NK-92 treated with Interleukin-12 subunit alpha and Interleukin-12 subunit beta, amount 100 ng/mL, for 24 hours (cell line): ENCODE measurements around the gene SMIM29.

Source experiments
- DNase-seq: peaks from one replicate; lab custom pipeline; 2025; lab: John Stamatoyannopoulos, UW

SMIM29 gene

DNA sequence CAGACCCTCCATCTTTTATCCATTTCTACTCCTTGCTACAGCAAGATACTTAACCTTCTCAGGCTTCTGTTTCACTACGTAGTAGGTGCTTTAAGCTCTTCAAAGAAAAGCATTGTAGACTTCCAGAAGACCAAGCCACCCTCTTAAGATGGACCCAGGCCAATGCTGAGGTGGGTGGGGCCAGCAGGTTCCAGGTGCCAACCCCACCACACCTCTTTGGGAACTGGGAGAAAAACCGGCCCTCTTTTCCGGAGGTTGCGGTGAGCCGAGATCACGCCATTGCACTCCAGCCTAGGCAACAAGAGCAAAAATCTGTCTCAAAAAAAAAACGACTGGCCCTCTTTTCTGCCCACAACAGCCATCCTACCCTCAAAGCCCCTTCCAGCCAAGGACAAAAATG, 22.7 kb downstream of the SMIM29 start:
- DNase-seq = no peak

DNA sequence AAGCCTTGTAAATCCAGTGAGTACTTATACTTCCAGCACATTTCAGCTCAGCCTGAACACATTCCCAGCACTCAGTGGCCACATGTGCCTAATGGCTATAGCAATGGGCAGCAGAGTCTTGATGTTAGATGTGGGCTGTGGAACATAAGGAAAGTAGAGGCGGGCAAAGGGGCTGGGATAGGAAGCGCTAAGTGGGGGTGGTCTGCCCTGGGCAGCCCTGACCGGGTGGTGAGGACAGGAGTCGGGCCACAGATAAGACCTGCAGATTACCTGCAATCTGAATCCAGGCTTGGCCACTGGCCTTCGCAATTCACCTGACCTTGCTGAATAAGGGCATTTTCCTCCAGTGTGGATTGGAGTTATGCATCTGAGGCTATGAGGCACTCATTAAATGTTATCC, 23.3 kb downstream of the SMIM29 start:
- DNase-seq = no peak

DNA sequence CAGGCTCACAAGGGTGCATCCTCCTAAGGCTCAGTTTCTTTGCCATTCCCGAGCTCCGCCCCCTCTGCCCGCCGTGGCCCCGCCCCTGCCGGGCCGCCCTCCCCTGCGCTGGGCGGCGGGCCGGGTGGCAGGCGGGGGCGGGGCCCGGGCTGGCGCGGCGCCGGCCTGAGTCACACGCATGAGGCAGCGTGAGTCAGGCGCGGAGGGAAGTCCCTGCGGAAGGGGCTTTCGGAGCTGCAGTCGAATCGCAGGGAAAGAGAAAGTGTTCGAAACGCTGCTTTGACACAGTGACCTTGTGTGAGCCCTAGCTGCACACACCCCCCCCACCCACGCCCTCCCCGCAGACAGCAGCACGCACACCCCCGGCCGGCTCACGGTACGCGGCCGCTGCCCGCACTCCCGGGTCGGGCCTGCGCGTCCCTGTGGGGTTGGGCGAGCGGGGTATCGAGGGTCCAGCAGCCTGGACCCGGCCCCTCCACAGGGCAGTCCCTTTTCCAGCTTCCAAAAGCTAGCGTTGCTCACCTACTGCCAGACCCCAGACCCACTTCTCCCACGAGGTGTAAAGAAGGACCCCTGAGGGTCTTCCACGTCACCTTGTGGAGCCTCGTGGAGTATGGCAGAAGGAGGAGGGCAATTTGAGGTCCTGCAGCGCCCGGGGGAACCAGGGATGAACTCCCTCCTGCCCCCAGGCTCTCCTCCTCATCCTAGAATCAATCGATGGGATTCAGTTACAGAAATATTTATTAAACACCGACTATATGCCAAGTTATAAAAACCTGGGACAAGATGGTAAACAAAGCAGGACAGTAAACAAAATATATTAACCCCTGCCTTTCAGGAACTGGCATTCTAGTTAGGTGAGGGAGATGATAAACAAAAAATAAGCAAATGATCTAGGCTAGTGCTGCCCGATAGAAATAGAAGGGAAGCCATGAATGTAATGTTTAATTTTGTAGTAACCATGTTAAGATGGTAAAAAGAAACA, 24.6 kb downstream of the SMIM29 start:
- DNase-seq = peak; percentile 94

DNA sequence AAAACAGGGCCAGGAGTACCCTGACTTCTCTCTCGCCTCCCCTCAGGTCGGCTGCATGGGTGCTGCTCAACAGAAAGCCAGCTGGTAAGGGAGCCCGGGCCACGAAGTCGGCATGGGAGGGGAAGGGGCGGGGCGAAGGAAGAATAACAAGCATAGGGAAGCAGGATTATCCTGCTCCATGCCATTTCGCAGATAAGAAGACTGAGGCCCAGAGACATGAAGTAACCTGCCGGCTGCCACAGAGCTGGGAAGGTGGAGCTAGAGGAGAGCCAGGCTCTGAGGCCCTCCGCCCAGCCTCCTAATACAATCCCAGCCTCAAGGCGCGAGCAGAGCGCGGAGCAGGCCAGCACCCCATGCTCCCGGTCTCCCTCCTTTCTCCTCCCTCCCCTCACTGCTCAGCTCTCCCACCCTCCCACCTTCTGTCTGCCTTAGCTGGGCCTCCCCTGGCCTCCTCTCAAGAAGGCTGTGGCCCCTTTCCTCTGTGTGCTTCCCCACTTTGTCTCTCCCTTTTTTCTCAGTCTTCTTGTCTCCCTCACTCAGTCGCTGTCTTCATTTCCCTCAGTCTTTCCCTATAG, 25.3 kb downstream of the SMIM29 start:
- DNase-seq = no peak

DNA sequence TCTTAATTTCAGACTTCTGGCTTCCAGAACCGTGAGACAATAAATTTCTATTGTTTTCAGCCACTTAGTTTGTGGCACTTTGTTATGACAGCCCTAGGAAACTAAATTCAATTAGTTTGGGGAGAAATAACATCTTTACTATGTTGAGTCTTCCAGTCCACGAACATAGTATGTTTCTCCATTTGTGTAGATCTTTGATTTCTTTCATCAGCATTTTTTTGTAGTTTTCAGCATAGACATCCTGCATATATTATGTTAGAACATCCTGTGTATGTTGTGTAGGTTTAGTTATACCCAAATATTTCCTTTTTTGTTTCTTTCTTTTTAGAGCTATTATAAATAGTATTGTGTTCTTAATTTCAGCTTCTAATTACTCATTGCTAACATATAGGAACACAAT, 30.1 kb downstream of the SMIM29 start:
- no peak for DNase-seq

DNA sequence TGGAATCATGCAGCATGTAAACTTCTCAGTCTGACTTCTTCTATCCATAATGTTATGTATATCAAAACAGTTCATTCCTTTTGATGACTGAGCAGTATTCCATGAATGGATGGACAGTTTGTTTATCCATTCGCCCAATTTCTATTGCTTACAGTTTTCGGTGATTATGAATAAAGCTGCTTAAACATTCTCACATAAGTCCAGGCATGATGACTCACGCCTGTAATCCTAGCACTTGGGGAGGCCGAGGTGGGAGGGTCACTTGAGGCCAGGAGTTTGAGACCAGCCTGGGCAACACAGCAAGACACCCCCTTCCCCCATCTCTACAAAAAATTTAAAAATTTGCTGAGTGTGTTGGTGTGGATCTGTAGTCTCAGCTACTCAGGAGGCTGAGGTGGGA, 35.0 kb downstream of the SMIM29 start:
- no peak for DNase-seq

DNA sequence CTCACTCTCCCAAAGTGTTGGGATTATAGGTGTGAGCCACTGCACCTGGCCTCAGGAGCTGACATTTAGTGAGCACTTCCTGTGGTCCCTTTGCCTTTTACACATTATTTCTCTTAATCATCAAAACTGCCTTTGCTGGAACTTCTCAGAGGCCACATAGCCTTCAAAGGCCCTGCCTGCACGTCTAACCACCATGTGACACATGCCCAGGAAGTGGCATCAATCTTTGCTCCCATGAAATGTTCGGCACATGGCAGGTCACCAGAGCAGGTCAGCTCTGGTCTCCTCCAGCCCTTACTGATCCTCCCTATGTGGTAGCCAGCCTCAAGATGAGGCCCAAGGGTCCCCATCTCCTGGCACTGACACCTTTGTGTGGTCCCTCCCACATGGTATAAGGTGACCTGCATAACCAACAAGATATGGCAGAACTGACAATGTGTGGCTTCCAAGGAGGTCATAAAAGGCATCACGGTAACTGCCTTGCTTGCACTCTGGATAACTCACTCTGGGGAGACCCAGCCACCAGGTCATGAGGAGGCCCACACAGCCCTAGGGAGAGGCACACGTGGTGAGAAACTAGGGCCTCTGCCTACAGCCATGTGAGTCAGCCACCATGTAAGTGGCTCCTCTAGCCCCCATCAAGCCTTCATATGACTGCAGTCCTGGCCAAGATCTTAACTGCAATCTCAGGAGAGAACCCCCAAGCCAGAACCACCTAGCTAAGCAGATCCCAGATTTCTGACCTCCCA, 40.9 kb downstream of the SMIM29 start:
- no peak for DNase-seq

DNA sequence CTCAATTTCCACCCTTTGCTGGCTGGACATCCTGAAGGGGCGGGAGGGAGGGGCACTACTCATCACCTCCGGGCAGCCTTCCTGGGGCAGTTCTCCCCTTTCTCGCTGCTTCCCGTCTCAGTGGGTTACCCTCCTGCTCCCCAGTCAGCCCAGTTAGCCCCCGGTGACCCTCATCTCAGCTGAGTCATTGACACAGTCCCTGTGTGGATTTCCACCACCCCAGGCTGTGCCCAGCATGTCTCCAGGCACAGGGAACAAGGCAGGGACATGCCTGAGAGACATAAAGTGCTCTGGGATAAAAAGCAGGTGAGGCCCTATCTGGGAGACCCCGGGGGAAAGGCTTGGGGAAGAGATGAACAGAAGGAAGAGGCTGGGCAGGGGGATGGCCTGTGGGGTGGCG, 42.1 kb downstream of the SMIM29 start:
- DNase-seq = no peak

DNA sequence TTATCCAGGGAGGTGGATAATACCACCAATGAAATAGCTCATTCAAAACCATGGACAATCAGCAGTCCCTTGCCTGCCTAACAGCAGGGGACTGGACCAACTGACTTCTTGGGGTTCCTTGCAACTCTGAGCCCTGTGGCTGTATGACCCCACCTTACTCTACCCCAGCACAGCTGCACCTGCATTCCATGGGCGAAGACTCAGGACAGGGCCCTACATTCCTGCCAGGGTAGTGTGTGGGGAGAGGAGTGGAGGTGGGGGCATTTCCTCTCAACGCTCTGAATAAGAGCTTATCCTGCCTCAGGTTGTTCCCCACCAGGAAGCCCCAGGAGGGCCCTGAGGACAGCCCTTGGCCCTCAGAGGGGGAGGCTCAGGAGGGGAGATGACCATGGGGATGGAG, 42.9 kb downstream of the SMIM29 start:
- no peak for DNase-seq

DNA sequence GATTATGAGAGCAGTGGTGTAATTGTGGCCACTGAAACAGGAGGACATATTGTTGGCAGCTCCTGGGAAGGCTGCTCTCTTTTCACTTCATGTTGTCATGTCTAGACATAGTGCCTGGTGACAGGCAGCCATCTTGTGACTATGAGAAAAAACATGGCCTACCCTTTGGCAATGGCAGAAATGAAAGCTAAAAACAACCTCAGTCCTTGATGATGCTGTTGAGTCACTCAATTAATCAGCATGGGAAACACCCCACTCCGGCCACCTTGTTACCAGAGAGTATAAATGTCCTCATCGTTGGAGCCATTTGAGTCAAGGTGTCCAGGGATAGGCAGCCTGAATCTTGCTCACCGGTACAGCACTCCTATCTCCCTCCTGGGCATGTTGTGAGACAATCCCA, 43.3 kb downstream of the SMIM29 start:
- no peak for DNase-seq

DNA sequence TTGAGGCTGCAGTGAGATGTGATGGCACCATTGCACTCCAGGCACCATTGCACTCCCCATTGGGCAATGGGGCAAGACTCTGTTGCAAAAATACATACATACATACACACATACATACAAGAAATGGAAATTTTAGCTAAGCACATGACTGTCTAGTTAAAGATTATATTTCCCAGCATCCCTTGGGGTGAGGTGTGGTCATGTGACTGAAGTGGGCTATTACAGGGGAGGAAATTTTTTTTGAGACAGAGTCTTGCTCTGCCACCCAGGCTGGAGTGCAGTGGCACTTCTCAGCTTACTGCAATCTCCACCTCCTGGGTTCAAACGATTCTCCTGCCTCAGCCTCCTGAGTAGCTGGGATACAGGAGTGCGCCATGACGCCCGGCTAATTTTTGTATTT, 44.1 kb downstream of the SMIM29 start:
- DNase-seq = no peak

DNA sequence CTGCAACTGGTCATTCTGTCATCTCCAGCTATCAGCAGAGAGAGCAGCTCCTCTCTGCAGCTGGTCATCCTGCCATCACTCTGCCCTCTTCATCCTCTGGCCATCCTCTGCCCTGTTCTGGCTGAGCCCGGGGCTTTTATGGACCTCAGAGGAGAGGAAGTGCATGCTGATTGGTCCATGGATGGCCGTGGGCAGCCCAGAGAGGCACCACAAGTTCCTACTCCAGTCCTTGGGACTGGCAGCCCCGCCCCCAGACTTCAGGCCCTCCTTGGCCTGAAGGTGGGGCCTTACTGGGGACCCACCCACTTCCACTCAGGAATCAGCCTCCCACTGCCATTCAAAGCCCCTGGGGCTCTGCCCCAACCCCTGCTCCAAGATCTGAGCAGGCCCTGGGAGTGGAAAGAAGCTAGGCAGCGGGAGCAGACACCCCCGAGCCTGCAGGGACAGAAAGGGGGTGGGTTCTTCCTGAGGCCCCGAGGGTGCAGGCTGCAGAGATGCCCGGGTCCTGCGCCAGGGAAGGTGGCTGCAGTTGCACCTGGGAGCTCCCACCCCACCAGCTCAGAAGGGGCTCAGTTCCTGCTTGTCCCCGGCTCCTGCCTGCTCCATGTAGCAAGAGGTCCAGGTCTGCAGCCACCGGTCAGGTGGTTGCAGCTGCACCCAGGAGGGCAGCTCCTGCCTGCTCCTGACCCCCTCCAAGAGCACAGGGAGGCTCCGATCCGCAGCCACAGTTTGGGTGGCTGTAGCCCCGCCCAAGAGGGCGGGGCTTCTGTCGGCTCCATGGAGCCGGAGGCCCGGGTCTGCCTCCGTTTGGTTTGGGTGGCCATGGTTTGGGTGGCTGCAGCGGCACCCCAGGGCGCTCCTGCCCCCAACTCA, 46.2 kb downstream of the SMIM29 start:
- no peak for DNase-seq

DNA sequence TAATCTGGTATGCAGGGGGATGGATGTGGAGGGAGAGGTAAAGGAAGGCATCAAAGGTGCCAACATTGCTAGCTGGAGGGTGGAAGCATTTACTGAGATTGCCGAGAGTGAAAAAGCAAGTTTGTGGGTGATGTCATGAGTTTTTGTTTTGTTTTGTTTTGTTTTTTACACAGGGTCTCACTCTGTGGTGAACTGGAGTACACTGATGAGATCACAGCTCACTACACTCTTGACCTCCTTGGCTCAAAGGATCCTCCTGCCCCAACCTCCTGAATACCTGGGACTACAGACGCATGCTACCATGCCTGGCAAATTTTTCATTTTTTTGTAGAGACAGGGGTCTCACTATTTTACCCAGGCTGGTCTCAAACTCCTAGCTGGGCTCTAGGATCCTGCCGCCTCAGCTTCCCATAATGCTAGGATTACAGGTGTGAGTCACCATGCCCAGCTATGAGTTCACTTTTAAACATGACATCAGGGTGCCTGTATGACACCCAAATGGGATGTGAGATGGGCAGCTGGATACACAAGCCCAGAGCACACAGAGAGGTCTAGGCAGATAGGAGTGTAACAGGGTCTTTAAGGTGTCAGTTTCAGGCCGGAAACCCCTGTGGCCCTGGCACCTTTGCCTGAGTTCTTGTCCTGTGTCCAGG, 47.2 kb downstream of the SMIM29 start:
- DNase-seq = no peak

DNA sequence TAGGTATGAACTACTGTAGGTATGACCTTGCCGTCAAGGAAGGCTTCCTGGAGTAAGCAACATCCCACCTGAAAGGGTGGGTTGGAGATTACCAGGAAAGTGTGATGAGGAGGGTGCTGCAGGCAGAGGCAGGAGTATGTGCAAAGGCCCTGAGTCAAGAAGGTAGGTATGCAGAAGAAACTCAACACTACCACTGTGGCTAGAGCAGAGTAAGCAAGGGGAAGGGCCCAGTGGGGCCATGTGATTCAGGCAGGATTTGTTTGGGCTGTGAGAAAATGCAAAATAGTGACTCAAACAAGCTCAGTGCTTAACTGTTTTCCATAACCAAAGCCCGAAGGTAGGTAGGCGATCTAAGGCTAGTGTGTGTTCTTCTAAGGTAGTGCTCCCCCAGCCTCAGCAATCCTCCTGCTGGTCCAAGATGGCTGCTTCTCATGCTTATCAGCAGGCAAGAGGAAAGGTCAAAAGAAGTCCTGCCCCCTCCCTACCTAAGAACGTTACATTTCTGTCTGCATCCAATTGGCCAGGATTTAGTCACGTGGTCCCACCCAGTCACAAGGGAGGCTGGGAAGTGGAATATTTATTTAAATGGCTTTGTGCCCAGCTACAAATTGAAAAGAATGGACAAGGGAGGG, 48.4 kb downstream of the SMIM29 start:
- no peak for DNase-seq

DNA sequence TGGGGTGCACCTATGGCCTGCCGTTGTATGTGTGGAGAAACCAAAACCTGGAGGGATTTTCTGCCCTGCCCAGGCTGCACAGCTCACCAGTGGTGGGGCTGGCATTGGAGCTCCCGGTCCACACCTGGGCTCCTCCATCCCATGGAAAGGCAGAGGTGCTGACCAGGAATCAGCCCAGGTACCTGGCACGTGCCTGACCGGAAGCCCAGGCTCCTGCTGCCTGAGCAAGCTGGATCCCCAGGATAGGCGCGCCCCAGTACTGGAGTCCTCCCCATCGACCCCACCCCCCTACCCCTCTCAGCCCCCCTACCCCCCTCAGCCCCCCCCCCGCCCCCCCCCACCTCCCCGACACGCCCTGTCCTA, 52.0 kb downstream of the SMIM29 start:
- no peak for DNase-seq
